H1 (cell line): ENCODE results near the gene RILPL1. TPM values are rescaled to one million over a fixed set of nuclear protein-coding genes. Genes with fewer than 3 reads are reported as not detected.

ENCODE experiments used
- ATF2 ChIP-seq: IDR thresholded peaks from 2 replicates; pipeline ENCODE4 v1.6.1; 2012; ENCODE audit warnings: low read length, inconsistent platforms
- BACH1 ChIP-seq: IDR thresholded peaks from 2 replicates; pipeline ENCODE4 v1.6.1; 2012; ENCODE audit warnings: low read length, improper control_type of control experiment
- CBX8 ChIP-seq: fragments of 300-800, 300-1000 bp; sonication (generic); IDR thresholded peaks from 2 replicates; pipeline ENCODE4 v1.7.1; 2016; ENCODE audit warnings: low read depth, low read length, borderline replicate concordance
- MAFK ChIP-seq: IDR thresholded peaks from 2 replicates; pipeline ENCODE4 v1.6.1; 2012; ENCODE audit warnings: low read depth, mild to moderate bottlenecking, improper control_type of control experiment, low read length
- TAF1 ChIP-seq: IDR thresholded peaks from 2 replicates; pipeline ENCODE4 v1.6.1; 2011; ENCODE audit warnings: mild to moderate bottlenecking, low read depth, low read length
- TEAD4 ChIP-seq: IDR thresholded peaks from 2 replicates; pipeline ENCODE4 v1.6.1; 2012; ENCODE audit warnings: low read depth, low read length, inconsistent platforms, mixed read lengths
- YY1 ChIP-seq: IDR thresholded peaks from 2 replicates; pipeline ENCODE4 v1.6.1; 2011; ENCODE audit warnings: low read depth, mild to moderate bottlenecking, low read length
- polyA plus RNA-seq, 7 experiments: library from polyadenylated mRNA; depleted of rRNA in 3 of 7; stranded (reverse) in 5 of 7; unstranded in 2 of 7; fragments of >200 nt in 5 of 7; fragments of 200-250 nt in 2 of 7; gene quantifications; 1 replicate in 5 of 7; 2 replicates in 1 of 7; 4 replicates in 1 of 7; pipeline versions ENCODE4 v1.2.1 to v1.2.3, GENCODE V29; 2011 to 2013; ENCODE audit warnings: missing spikeins in 2 of 7, mixed read lengths in 2 of 7
- total RNA-seq: library from RNA; stranded (reverse); fragmentation: NEBNext Ultra II Directional; extraction: Animal tissue kit (Norgen Biotek cat#: 25700); gene quantifications from 2 replicates; pipeline ENCODE4 v1.2.1, GENCODE V29; 2021

RILPL1 gene
- total and polyA plus RNA-seq, 2 of the 8 experiments (the other 6 are each of a cell fraction or from before 2014, with no cell fraction given), result 6.7 to 9.4 TPM

- TF ChIP-seq BACH1 (no peak), ATF2 (no peak), TAF1 (no peak), MAFK (no peak), YY1 (no peak), CBX8 (no peak), TEAD4 (no peak)
Measured at GRCh38 chr12:123520567-123521474, 12.7 kb downstream of the RILPL1 start (continued).
